ENCODE results near the gene ELN. TPM values are rescaled to one million over a fixed set of nuclear protein-coding genes. Genes with fewer than 3 reads are reported as not detected.

Gene ELN
- total RNA-seq, 1 experiment from 2014 or later, result 0.37 TPM

DNA sequence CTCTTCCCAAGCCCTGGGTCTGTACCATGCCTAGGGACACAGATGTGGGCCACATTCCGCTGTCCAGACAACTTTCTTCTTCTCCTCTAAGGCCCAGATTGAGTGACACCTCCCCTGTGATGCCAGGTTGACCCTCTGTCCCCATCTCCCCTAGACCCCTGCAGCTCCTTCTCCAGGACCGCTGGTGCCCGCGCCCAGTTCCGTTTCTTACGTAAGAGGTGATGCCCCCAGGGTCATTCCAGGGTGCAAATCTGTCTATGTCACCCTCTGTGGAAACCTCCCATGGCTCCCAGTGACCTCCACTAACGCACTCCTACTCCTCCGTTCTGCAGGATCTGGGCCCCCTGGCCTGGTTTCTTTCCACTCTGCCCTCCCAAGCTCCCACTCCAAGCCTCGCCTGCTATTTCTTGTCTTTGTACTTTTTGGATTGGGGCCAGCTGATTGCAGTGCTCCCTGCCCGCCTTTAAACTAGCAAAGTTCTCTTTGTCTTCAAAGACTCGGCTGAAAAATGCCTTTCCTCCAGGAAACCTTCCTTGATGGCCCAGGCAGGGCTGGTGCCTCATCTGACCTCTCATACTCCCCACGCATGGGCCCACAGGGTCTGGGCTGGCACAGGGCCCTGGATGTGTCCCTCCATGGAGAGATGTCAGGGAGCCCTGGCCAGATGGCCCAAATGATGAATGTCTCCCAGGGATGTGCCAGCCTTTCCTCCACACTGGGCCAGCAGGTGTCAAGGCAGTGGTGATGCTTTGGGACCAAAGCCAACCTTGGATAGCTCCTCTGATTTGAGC, 21.3 kb upstream of the ELN start:
- Mint-ChIP-seq H3K4me3 (no peak overlapping the region), H3K36me3 (ENCODE audit: insufficient read depth in 1 of 3, low read depth in 3 of 3) (no peaks in the 10 kb centered on the region), H3K4me1 (no peaks in the 10 kb centered on the region), H3K9me3 (no peaks in the 10 kb centered on the region), H3K27ac (peak overlapping the region in 1 of 3 experiments; percentile 68; a peak in 2 of 7 replicates), H3K27me3 (ENCODE audit: low read depth) (peaks cover 7% of the 10 kb centered on the region)
- no CpG with 5 or more reads among the region's 12 CpGs for WGBS (ENCODE audit: extremely low coverage, insufficient read length, low lambda C conversion rate)
- no peak overlapping the region for H2BK12ac ChIP-seq (ENCODE audit: insufficient read length, low read depth, low read length)
- no peak overlapping the region for H2AK5ac ChIP-seq (ENCODE audit: insufficient read length, low read length)
- H3K79me1 ChIP-seq (ENCODE audit: insufficient read depth, low read depth, low read length, poor library complexity, severe bottlenecking), result no peaks in the 10 kb centered on the region
- H2BK5ac ChIP-seq (ENCODE audit: insufficient read length, low read length), result no peak overlapping the region
- TF ChIP-seq, protein P1, sequence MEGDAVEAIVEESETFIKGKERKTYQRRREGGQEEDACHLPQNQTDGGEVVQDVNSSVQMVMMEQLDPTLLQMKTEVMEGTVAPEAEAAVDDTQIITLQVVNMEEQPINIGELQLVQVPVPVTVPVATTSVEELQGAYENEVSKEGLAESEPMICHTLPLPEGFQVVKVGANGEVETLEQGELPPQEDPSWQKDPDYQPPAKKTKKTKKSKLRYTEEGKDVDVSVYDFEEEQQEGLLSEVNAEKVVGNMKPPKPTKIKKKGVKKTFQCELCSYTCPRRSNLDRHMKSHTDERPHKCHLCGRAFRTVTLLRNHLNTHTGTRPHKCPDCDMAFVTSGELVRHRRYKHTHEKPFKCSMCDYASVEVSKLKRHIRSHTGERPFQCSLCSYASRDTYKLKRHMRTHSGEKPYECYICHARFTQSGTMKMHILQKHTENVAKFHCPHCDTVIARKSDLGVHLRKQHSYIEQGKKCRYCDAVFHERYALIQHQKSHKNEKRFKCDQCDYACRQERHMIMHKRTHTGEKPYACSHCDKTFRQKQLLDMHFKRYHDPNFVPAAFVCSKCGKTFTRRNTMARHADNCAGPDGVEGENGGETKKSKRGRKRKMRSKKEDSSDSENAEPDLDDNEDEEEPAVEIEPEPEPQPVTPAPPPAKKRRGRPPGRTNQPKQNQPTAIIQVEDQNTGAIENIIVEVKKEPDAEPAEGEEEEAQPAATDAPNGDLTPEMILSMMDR (conservative IDR thresholded peaks at IDR 0.05), result no peak
- H2BK15ac ChIP-seq (ENCODE audit: low read depth, low read length), result no peak overlapping the region
- H4K8ac ChIP-seq (replicated peaks; ENCODE audit: insufficient read length, low read depth, low read length), result no peak overlapping the region
- no peak overlapping the region for H2BK120ac ChIP-seq (ENCODE audit: low read depth, low read length, poor library complexity, severe bottlenecking)
- no peaks in the 10 kb centered on the region for H3K23me2 ChIP-seq (ENCODE audit: insufficient read length, low read depth, low read length, poor library complexity, severe bottlenecking)
- H3K4me1 ChIP-seq (ENCODE audit: insufficient read depth, low read length), result no peaks in the 10 kb centered on the region
- H3K14ac ChIP-seq (ENCODE audit: insufficient read depth, low read length), result no peak overlapping the region
- no peaks in the 10 kb centered on the region for H3K79me2 ChIP-seq (ENCODE audit: insufficient read depth, low read length)
- no peaks in the 10 kb centered on the region for H4K20me1 ChIP-seq (ENCODE audit: control insufficient read depth, insufficient read depth, insufficient read length)
- H3K56ac ChIP-seq (ENCODE audit: insufficient read length, low read depth, low read length), result no peak overlapping the region
- no peaks in the 10 kb centered on the region for H3K9me3 ChIP-seq (ENCODE audit: control insufficient read depth, low read depth, low read length)
- no peaks in the 10 kb centered on the region for H3K27me3 ChIP-seq (ENCODE audit: insufficient read depth, low read length)
- no peak overlapping the region for H3K23ac ChIP-seq (ENCODE audit: insufficient read length, low read depth, low read length)
- H3K4ac ChIP-seq (ENCODE audit: low read depth, low read length), result no peak overlapping the region
- H4K5ac ChIP-seq (ENCODE audit: insufficient read length, low read depth, low read length), result no peak overlapping the region
- no peak overlapping the region for H3K9ac ChIP-seq (ENCODE audit: extremely low read depth, insufficient read length, low read length)
- H3K27ac ChIP-seq (ENCODE audit: insufficient read length, low read depth, low read length), result no peak overlapping the region
- no peak for DNase-seq
- H3K4me2 ChIP-seq (ENCODE audit: insufficient read depth, insufficient read length, low read length), result no peak overlapping the region
- H4K91ac ChIP-seq (ENCODE audit: insufficient read length, low read depth, low read length), result no peak overlapping the region
- H2AFZ ChIP-seq (ENCODE audit: low read length), result no peak overlapping the region
- no peak overlapping the region for H2BK20ac ChIP-seq (ENCODE audit: low read depth, low read length, poor library complexity, severe bottlenecking)
- no peak overlapping the region for H3T11ph ChIP-seq (ENCODE audit: low read length)
- H3K18ac ChIP-seq (ENCODE audit: insufficient read length, low read depth, low read length), result no peak overlapping the region
